ENCODE measurements around the gene TBX3.

GRCh38 chr12:114696443-114697242, 12.7 kb upstream of the TBX3 start:
- no peak for TF ChIP-seq CTCF (IDR thresholded peaks at IDR 0.05; ENCODE audit: low read length)
- TF ChIP-seq EZH2phosphoT487 (IDR thresholded peaks at IDR 0.05; ENCODE audit: low read length): no peak
- TF ChIP-seq EZH2 (optimal IDR thresholded peaks at IDR 0.05; ENCODE audit: low read depth, low read length): no peak

All from MM.1S (cell line).